SK-N-MC (cell line): Measurements from ENCODE around the gene TMEM232.
"Not testable (repeated sequence)": the region's sequence is repeated elsewhere in the genome, so short reads cannot be mapped to it uniquely, and the experiment has no call there.

Experiments
- DNase-seq: peaks from one replicate; pipeline ENCODE4 v3.0.0-alpha.2; 2011; ENCODE audit warnings: low read depth, low spot score
- H3K27ac ChIP-seq: fragments of 200-600 bp; sonication (generic); 2 replicates; pipeline ENCODE4 v1.5.1; 2016; ENCODE audit warnings: mixed run types
- H3K36me3 ChIP-seq: fragments of 200-600 bp; sonication (generic); 2 replicates; pipeline ENCODE4 v1.6.1; 2017; ENCODE audit warnings: antibody characterized with exemption, low read length, mixed read lengths; ENCODE audit not compliant: insufficient read depth
- H3K4me3 ChIP-seq: fragments of 200-600 bp; sonication (generic); 2 replicates; pipeline ENCODE4 v1.5.1; 2016
- H3K9ac ChIP-seq: fragments of 200-600 bp; sonication (generic); 2 replicates; pipeline ENCODE4 v1.8.0; 2017; ENCODE audit warnings: mixed run types, mixed read lengths; ENCODE audit not compliant: insufficient read length
- H3K9me3 ChIP-seq: fragments of 200-600 bp; sonication (generic); 2 replicates; pipeline ENCODE4 v1.6.1; 2017; ENCODE audit warnings: low read depth, mild to moderate bottlenecking, antibody characterized with exemption, low read length, moderate library complexity, mixed read lengths
- EZH2 ChIP-seq: fragments of 200-600 bp; sonication (generic); IDR thresholded peaks from one replicate; pipeline ENCODE4 v1.6.1; 2017; ENCODE audit warnings: antibody characterized with exemption
- FOXP2 ChIP-seq: optimal IDR thresholded peaks from 2 replicates; pipeline ENCODE3; 2011; ENCODE audit warnings: mild to moderate bottlenecking, moderate library complexity; ENCODE audit not compliant: insufficient read depth; ENCODE audit errors: extremely low read length, control extremely low read depth
- POLR2AphosphoS5 ChIP-seq: IDR thresholded peaks from 2 replicates; pipeline ENCODE4 v1.6.1; 2012; ENCODE audit warnings: mild to moderate bottlenecking, low read depth, low read length, borderline replicate concordance

The TMEM232 gene

DNA sequence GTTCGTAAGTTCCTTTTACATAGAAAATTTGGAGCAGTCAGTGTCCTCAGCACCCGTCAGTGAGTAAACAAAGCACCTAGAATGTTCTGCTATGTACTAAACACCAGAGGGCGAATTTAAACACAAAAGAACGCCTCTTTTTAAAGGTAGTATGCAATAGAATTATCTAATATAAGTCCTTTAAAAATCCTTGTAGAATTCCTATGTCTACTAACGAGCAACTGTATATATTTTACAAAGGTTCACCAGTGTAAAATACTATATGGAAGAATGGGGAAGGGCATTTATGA lies 499 bp upstream of the TMEM232 start:
- TF ChIP-seq FOXP2 (no peak), POLR2AphosphoS5 (no peak), EZH2 (no peak)
- Histone ChIP-seq H3K27ac (no peak overlapping the region), H3K36me3 (no peaks in the 10 kb centered on the region), H3K9me3 (no peaks in the 10 kb centered on the region), H3K4me3 (no peak overlapping the region), H3K9ac (no peak overlapping the region)
- DNase-seq, result no peak

DNA sequence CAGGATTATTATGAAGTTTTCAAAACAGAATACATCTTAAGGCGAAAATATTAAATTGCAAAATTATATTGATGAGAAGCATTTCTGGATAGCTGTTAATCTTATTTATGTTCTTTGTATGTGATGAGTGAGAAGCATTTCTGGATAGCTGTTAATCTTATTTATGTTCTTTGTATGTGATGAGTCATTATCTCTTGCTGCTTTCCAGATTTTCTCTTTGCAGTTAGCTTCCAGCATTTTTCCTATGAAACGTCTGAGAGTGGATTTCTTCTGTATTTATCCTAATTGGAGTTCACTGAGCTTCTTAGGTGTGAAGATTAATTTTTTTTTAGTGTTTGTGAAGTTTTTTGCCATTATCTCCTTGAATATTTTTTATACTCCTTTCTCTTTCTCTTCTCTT lies 8.2 kb downstream of the TMEM232 start:
- Histone ChIP-seq H3K27ac (no peak overlapping the region), H3K4me3 (no peak overlapping the region), H3K36me3 (no peaks in the 10 kb centered on the region), H3K9me3 (no peaks in the 10 kb centered on the region), H3K9ac (no peak overlapping the region)
- no peak for TF ChIP-seq EZH2
- TF ChIP-seq FOXP2, result no peak
- TF ChIP-seq POLR2AphosphoS5, result no peak
- no peak for DNase-seq

GRCh38 chr5:110716247-110717245 lies 9.9 kb downstream of the TMEM232 start:
- H3K36me3 ChIP-seq, result no peaks in the 10 kb centered on the region
- no peak overlapping the region for H3K4me3 ChIP-seq
- H3K9ac ChIP-seq, result no peak overlapping the region
- H3K9me3 ChIP-seq, result no peaks in the 10 kb centered on the region
- TF ChIP-seq FOXP2 (no peak), POLR2AphosphoS5 (no peak), EZH2 (no peak)
- no peak overlapping the region for H3K27ac ChIP-seq
- DNase-seq, result no peak

DNA sequence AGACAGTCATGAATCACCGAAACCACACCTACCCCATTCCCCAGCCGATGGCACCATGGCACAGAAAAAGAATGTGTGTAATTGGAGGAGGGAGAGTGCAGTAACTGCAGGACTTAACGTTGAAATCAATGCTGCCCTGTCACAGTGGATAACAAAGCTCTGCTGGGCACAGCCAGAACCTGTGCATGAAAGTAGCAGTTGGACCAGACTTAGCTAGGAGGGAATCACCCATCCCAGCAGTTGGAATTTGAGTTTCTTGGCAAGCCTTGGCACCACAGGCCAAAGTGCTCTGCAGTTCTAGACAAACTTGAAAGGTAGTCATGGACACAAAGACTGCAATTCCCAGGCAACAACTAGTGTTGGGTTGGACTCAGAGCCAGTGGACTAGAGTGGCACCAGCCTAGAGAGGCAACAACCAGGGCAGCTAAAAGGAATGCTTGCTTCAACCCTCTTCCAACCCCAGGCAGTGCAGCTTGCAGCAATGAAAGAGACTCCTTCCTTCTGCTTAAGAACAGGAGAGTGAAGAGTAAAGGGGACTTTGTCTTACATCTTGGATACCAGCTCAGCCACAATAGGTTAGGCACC lies 19.1 kb downstream of the TMEM232 start:
- TF ChIP-seq EZH2, result no peak
- no peak for TF ChIP-seq POLR2AphosphoS5
- no peak for TF ChIP-seq FOXP2

DNA sequence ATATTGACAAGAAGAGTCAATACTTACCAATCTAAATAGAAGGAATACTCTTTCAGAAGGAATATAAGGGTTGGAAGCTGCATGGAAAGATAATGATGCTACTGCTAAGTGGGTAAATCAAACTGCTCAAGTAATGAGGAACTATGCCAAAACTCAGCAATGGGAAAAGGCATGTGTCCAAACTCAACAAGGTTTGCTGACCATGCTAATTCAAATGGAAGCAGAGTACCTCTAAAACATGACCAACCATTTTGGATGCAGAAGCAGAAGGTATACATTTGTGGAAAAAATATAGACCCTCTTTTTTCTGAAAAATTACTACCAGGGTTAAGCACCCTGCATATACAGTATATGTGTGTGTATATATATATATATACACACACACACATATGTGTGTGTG lies 21.1 kb downstream of the TMEM232 start:
- DNase-seq, result no peak
- H3K4me3 ChIP-seq, result no peak overlapping the region
- no peak overlapping the region for H3K9ac ChIP-seq
- no peak overlapping the region for H3K27ac ChIP-seq
- H3K36me3 ChIP-seq, result no peaks in the 10 kb centered on the region
- H3K9me3 ChIP-seq, result no peaks in the 10 kb centered on the region
- TF ChIP-seq FOXP2 (no peak), POLR2AphosphoS5 (no peak)

More for the DNA sequence above, 19.1 kb downstream of the TMEM232 start:
- no peaks in the 10 kb centered on the region for H3K36me3 ChIP-seq
- H3K4me3 ChIP-seq, result no peak overlapping the region
- no peak overlapping the region for H3K27ac ChIP-seq
- H3K9me3 ChIP-seq, result no peaks in the 10 kb centered on the region
- H3K9ac ChIP-seq, result no peak overlapping the region
- no peak for DNase-seq

DNA sequence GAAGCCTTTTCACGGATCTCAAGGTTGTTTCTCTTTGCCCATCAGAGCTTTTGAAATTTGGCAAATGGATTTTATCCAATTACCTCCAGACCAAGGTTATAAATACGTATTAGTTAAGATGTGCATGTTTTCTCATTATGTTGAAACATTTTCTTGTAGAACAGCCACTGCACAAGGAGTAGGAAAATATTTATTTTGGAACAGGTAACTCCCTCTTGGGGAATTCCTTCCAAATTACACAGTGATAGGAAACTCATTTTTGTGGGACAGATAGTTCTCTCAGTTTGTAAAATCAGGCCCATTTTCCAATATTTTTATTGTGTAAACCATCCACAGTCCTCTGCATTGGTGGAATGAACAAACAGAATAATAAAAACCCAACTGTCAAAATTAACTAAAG lies 23.0 kb downstream of the TMEM232 start:
- no peak overlapping the region for H3K27ac ChIP-seq
- H3K36me3 ChIP-seq, result no peaks in the 10 kb centered on the region
- no peaks in the 10 kb centered on the region for H3K9me3 ChIP-seq
- no peak for TF ChIP-seq FOXP2
- H3K9ac ChIP-seq, result no peak overlapping the region
- H3K4me3 ChIP-seq, result no peak overlapping the region
- DNase-seq, result no peak

GRCh38 chr5:110702704-110703103 lies 23.8 kb downstream of the TMEM232 start:
- no peak overlapping the region for H3K9ac ChIP-seq
- no peak overlapping the region for H3K27ac ChIP-seq
- H3K36me3 ChIP-seq, result no peaks in the 10 kb centered on the region
- TF ChIP-seq EZH2 (no peak), POLR2AphosphoS5 (no peak), FOXP2 (no peak)
- no peak for DNase-seq
- no peak overlapping the region for H3K4me3 ChIP-seq
- no peaks in the 10 kb centered on the region for H3K9me3 ChIP-seq

GRCh38 chr5:110702300-110702699 lies 24.2 kb downstream of the TMEM232 start:
- H3K9ac ChIP-seq, result no peak overlapping the region
- no peaks in the 10 kb centered on the region for H3K9me3 ChIP-seq
- H3K36me3 ChIP-seq, result no peaks in the 10 kb centered on the region
- TF ChIP-seq POLR2AphosphoS5 (no peak), EZH2 (no peak), FOXP2 (no peak)
- no peak overlapping the region for H3K27ac ChIP-seq
- no peak overlapping the region for H3K4me3 ChIP-seq
- no peak for DNase-seq

DNA sequence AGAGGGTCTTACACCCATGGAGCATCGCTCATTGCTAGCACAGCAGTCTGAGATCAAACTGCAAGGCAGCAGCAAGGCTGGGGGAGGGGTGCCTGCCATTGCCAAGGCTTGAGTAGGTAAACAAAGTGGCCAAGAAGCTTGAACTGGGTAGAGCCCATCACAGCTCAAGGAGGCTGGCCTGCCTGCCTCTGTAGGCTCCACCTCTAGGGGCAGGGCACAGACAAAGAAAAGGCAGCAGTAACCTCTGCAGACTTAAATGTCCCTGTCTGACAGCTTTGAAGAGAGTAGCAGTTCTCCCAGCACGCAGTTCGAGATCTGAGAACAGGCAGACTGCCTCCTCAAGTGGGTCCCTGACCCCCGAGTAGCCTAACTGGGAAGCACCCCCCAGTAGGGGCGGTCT lies 33.8 kb downstream of the TMEM232 start:
- H3K36me3 ChIP-seq, H3K9ac ChIP-seq, H3K9me3 ChIP-seq, H3K27ac ChIP-seq, DNase-seq, H3K4me3 ChIP-seq: not testable (repeated sequence)

GRCh38 chr5:110690587-110690986 lies 35.9 kb downstream of the TMEM232 start:
- H3K9me3 ChIP-seq, DNase-seq, H3K27ac ChIP-seq, H3K9ac ChIP-seq, H3K4me3 ChIP-seq, H3K36me3 ChIP-seq: not testable (repeated sequence)
